ENCODE measurements around the gene VSIG8.
"Not testable (repeated sequence)": the region's sequence is repeated elsewhere in the genome, so short reads cannot be mapped to it uniquely, and the experiment has no call there.

The VSIG8 gene

GRCh38 chr1:159862557-159862956 is at the start of gene VSIG8:
Gene VSIG8, minus strand, starts transcription at chr1:159862657. Its CDS starts 136 bp downstream, at chr1:159862521.
- no peak for DNase-seq

GRCh38 chr1:159911326-159912070 is 49.0 kb upstream of the VSIG8 start:
- DNase-seq, result peak; percentile 53

- peak; percentile 77 for DNase-seq
These were observed 45.8 kb upstream of the VSIG8 start for GRCh38 chr1:159908031-159908940.

- DNase-seq, result no peak
These were observed 44.5 kb upstream of the VSIG8 start for GRCh38 chr1:159906960-159907359.

- not testable (repeated sequence) for DNase-seq
These were observed 41.6 kb upstream of the VSIG8 start for GRCh38 chr1:159904036-159904435.

- DNase-seq, result no peak
These were observed 40.1 kb upstream of the VSIG8 start for GRCh38 chr1:159902541-159902940.

GRCh38 chr1:159900755-159901360 is 38.4 kb upstream of the VSIG8 start:
- peak; percentile 54 for DNase-seq

- DNase-seq, result peak; percentile 93
These were observed 37.7 kb upstream of the VSIG8 start, which contains the start of gene CFAP45 for GRCh38 chr1:159900086-159900680. Gene CFAP45, minus strand, starts transcription at chr1:159900165. Its CDS starts 67 bp downstream, at chr1:159900098.

- not testable (repeated sequence) for DNase-seq
These were observed 37.2 kb upstream of the VSIG8 start for GRCh38 chr1:159899634-159900033.

GRCh38 chr1:159898527-159898926 is 36.1 kb upstream of the VSIG8 start:
- no peak for DNase-seq

- DNase-seq, result no peak
These were observed 35.5 kb upstream of the VSIG8 start for GRCh38 chr1:159897962-159898361.

- peak; percentile 27 for DNase-seq
These were observed 34.1 kb upstream of the VSIG8 start for GRCh38 chr1:159896546-159896930.

- DNase-seq, result no peak
These were observed 33.5 kb upstream of the VSIG8 start for GRCh38 chr1:159895836-159896545.

- no peak for DNase-seq
These were observed 32.8 kb upstream of the VSIG8 start for GRCh38 chr1:159895286-159895685.

- DNase-seq, result no peak
These were observed 30.5 kb upstream of the VSIG8 start for GRCh38 chr1:159892944-159893343.

- DNase-seq, result peak; percentile 94
These were observed 29.1 kb upstream of the VSIG8 start for GRCh38 chr1:159891275-159892157.

GRCh38 chr1:159890390-159890789 is 27.9 kb upstream of the VSIG8 start:
- DNase-seq, result no peak

GRCh38 chr1:159889821-159890252 is 27.4 kb upstream of the VSIG8 start:
- peak; percentile 62 for DNase-seq

- DNase-seq, result no peak
These were observed 26.7 kb upstream of the VSIG8 start for GRCh38 chr1:159889202-159889601.

GRCh38 chr1:159884296-159884695 is 21.8 kb upstream of the VSIG8 start:
- no peak for DNase-seq

- no peak for DNase-seq
These were observed 20.7 kb upstream of the VSIG8 start for GRCh38 chr1:159883134-159883533.

Measured in hematopoietic multipotent progenitor cell treated with erythropoietin and hydrocortisone succinate and interleukin-3 and kit ligand, for 6 days (in vitro differentiated cells).